GM21381 (cell line): Measurements from ENCODE around the gene EIF4E2.

Source experiments
- ATAC-seq: cut with Tn5 transposase; IDR thresholded peaks from one replicate; pipeline ENCODE4 v1.9.1; 2021; ENCODE audit warnings: mild to moderate bottlenecking, moderate library complexity; ENCODE audit not compliant: unreplicated experiment

Gene EIF4E2

GRCh38 chr2:232535761-232536530 lies 14.5 kb upstream of the EIF4E2 start:
- no peak for ATAC-seq

GRCh38 chr2:232537079-232537478 lies 13.4 kb upstream of the EIF4E2 start:
- no peak for ATAC-seq

GRCh38 chr2:232537499-232537898 lies 13.0 kb upstream of the EIF4E2 start:
- no peak for ATAC-seq

GRCh38 chr2:232538671-232539070 lies 11.8 kb upstream of the EIF4E2 start:
- no peak for ATAC-seq

- ATAC-seq: no peak
These were observed 10.9 kb upstream of the EIF4E2 start, which contains the start of gene CHRNG for GRCh38 chr2:232539298-232540231. Gene CHRNG (plus strand): TSS chr2:232539692. CDS start chr2:232539748, 56 bp downstream.

- ATAC-seq: no peak
These were observed 9.9 kb upstream of the EIF4E2 start for GRCh38 chr2:232540441-232541041.

GRCh38 chr2:232541195-232541960 lies 9.1 kb upstream of the EIF4E2 start:
- no peak for ATAC-seq

GRCh38 chr2:232541961-232542714 lies 8.4 kb upstream of the EIF4E2 start:
- no peak for ATAC-seq

- ATAC-seq: no peak
These were observed 7.6 kb upstream of the EIF4E2 start for GRCh38 chr2:232542715-232543467.

GRCh38 chr2:232543491-232543890 lies 7.0 kb upstream of the EIF4E2 start:
- no peak for ATAC-seq

GRCh38 chr2:232543928-232544631 lies 6.4 kb upstream of the EIF4E2 start:
- ATAC-seq: no peak

- ATAC-seq: no peak
These were observed 5.8 kb upstream of the EIF4E2 start for GRCh38 chr2:232544674-232545073.

- ATAC-seq: no peak
These were observed 4.7 kb upstream of the EIF4E2 start for GRCh38 chr2:232545511-232546375.

- no peak for ATAC-seq
These were observed 2.5 kb upstream of the EIF4E2 start for GRCh38 chr2:232547991-232548390.

GRCh38 chr2:232549655-232550353 lies 685 bp upstream of the EIF4E2 start:
- no peak for ATAC-seq

GRCh38 chr2:232551250-232551638 lies 755 bp downstream of the EIF4E2 start:
- ATAC-seq: no peak

GRCh38 chr2:232551776-232552175 lies 1.3 kb downstream of the EIF4E2 start:
- ATAC-seq: no peak
